ENCODE data around the gene TSNAXIP1.
"Not testable (repeated sequence)": the region's sequence is repeated elsewhere in the genome, so short reads cannot be mapped to it uniquely, and the experiment has no call there.

TSNAXIP1 gene

GRCh38 chr16:67834242-67834614 is 27.5 kb downstream of the TSNAXIP1 start:
- no peak for DNase-seq

- DNase-seq: not testable (repeated sequence)
Measured at GRCh38 chr16:67837190-67837589, 30.5 kb downstream of the TSNAXIP1 start.

GRCh38 chr16:67837811-67838210 is 31.1 kb downstream of the TSNAXIP1 start:
- no peak for DNase-seq

- DNase-seq: peak in 1 of 2 experiments; percentile 37
Measured at GRCh38 chr16:67841198-67841815, 34.6 kb downstream of the TSNAXIP1 start.

- DNase-seq: peak; percentile 98
Measured at GRCh38 chr16:67841816-67842508, 35.3 kb downstream of the TSNAXIP1 start, which contains the start of gene THAP11. THAP11 (plus strand) TSS chr16:67842320; CDS start chr16:67842555, 235 bp downstream.

GRCh38 chr16:67842509-67843342 is 36.0 kb downstream of the TSNAXIP1 start:
- DNase-seq: peak; percentile 37 to 50

GRCh38 chr16:67843343-67843765 is 36.7 kb downstream of the TSNAXIP1 start:
- DNase-seq: no peak

GRCh38 chr16:67844497-67844896 is 37.8 kb downstream of the TSNAXIP1 start:
- no peak for DNase-seq

- DNase-seq: no peak
Measured at GRCh38 chr16:67845291-67846062, 38.8 kb downstream of the TSNAXIP1 start.

GRCh38 chr16:67846063-67846319 is 39.3 kb downstream of the TSNAXIP1 start:
- DNase-seq: no peak

- peak; percentile 92 to 93 for DNase-seq
Measured at GRCh38 chr16:67846320-67847063, 39.8 kb downstream of the TSNAXIP1 start, which contains the start of gene NUTF2. NUTF2 (plus strand) TSS chr16:67846933; CDS start chr16:67865131, 18,198 bp downstream.

GRCh38 chr16:67847064-67847861 is 40.6 kb downstream of the TSNAXIP1 start, which contains the start of gene CENPT:
CENPT (minus strand) TSS chr16:67847693; CDS start chr16:67833859, 13,834 bp downstream.
- DNase-seq: peak; percentile 41 to 48

GRCh38 chr16:67848118-67848517 is 41.4 kb downstream of the TSNAXIP1 start:
- no peak for DNase-seq

- no peak for DNase-seq
Measured at GRCh38 chr16:67853670-67854069, 47.0 kb downstream of the TSNAXIP1 start.

- no peak for DNase-seq
Measured at GRCh38 chr16:67855789-67856188, 49.1 kb downstream of the TSNAXIP1 start.

- DNase-seq: no peak
Measured at GRCh38 chr16:67856927-67857546, 50.3 kb downstream of the TSNAXIP1 start.

- DNase-seq: no peak
Measured at GRCh38 chr16:67857547-67858233, 51.0 kb downstream of the TSNAXIP1 start.

GRCh38 chr16:67858500-67858899 is 51.8 kb downstream of the TSNAXIP1 start:
- no peak for DNase-seq

- no peak for DNase-seq
Measured at GRCh38 chr16:67860589-67861398, 54.1 kb downstream of the TSNAXIP1 start.

All from Kasumi-1 (cell line).